Measurements from ENCODE around the gene RBM39. TPM values are rescaled to one million over a fixed set of nuclear protein-coding genes. Genes with fewer than 3 reads are reported as not detected.

RBM39 gene
- polyA plus RNA-seq, 1 of the 3 experiments (the other 2 are of a cell fraction) = 68.4 TPM

- Histone ChIP-seq H3K79me2 (ENCODE audit: insufficient read depth) (peaks cover 82% of the 10 kb centered on the region), H3K4me2 (no peak overlapping the region), H3K27ac (ENCODE audit: low read depth in 2 of 2, low read length in 1 of 2) (peak overlapping the region in 1 of 2 experiments; percentile 94; a peak in 2 of 4 replicates), H3K9me2 (no peaks in the 10 kb centered on the region), H3K4me3 (ENCODE audit: low read depth in 2 of 2, low read length in 1 of 2) (no peak overlapping the region), H3K4me1 (ENCODE audit: control insufficient read depth in 1 of 2, insufficient read depth in 2 of 2, low read depth in 1 of 2, low read length in 1 of 2) (peaks cover 0 to 2% of the 10 kb centered on the region in 2 experiments; a peak in 1 of 4 replicates), H3K9ac (no peak overlapping the region), H4K20me1 (ENCODE audit: insufficient read depth) (no peaks in the 10 kb centered on the region), H3F3A (replicated peaks; ENCODE audit: insufficient read depth) (peaks cover 18% of the 10 kb centered on the region), H3K36me3 (replicated peaks in 1 of 2; ENCODE audit: control insufficient read depth in 1 of 2, insufficient read depth in 2 of 2, low read length in 1 of 2) (no peaks in the 10 kb centered on the region), H3K27me3 (ENCODE audit: insufficient read depth) (no peaks in the 10 kb centered on the region), H2AFZ (ENCODE audit: low read depth) (no peak overlapping the region), H3K9me3 (no peaks in the 10 kb centered on the region)
- CTCF ChIA-PET = interaction anchor here (0.9 kb wide), 1 partner anchor 9 kb away, joined by 3 read pairs; no protein-coding TSS in a partner anchor
- POLR2A ChIA-PET = no interaction called here
- no peak for TF ChIP-seq FOXM1 (IDR thresholded peaks at IDR 0.05; ENCODE audit: low read depth)
- TF ChIP-seq USF2 (IDR thresholded peaks at IDR 0.05; ENCODE audit: borderline replicate concordance, low read depth, low read length) = no peak
- no peak for TF ChIP-seq MEF2A (IDR thresholded peaks at IDR 0.05; ENCODE audit: borderline replicate concordance, low read depth)
- no peak for TF ChIP-seq REST (IDR thresholded peaks at IDR 0.05; ENCODE audit: low read depth, low read length)
- TF ChIP-seq TCF12 (IDR thresholded peaks at IDR 0.05) = no peak
- TF ChIP-seq EZH2phosphoT487 (IDR thresholded peaks at IDR 0.05; ENCODE audit: borderline replicate concordance, low read depth) = no peak
- TF ChIP-seq RCOR1 (IDR thresholded peaks at IDR 0.05; ENCODE audit: low read length) = no peak
- TF ChIP-seq MXI1 (IDR thresholded peaks at IDR 0.05; ENCODE audit: low read depth, low read length) = no peak
- TF ChIP-seq USF1 (IDR thresholded peaks at IDR 0.05; ENCODE audit: borderline replicate concordance, low read depth) = no peak
- no peak for TF ChIP-seq SMC3 (IDR thresholded peaks at IDR 0.05; ENCODE audit: low read depth, low read length)
- TF ChIP-seq FOXJ3 (CRISPR knock-in tag; IDR thresholded peaks at IDR 0.05) = no peak
- TF ChIP-seq FOSL2 (IDR thresholded peaks at IDR 0.05; ENCODE audit: borderline replicate concordance, low read depth) = no peak
- no peak for TF ChIP-seq RXRA (IDR thresholded peaks at IDR 0.05; ENCODE audit: borderline replicate concordance, low read depth)
- no peak for TF ChIP-seq RAD21 (IDR thresholded peaks at IDR 0.05; ENCODE audit: low read length)
- DNase-seq = no peak
- 98% methylated on average over 5 of the region's 5 CpGs for WGBS (ENCODE audit: low lambda C conversion rate)
Observed at GRCh38 chr20:35791097-35791496, 49.0 kb upstream of the RBM39 start.

Data from SK-N-SH (cell line).